ENCODE data around the gene TGFBRAP1.
"Not testable (repeated sequence)": the region's sequence is repeated elsewhere in the genome, so short reads cannot be mapped to it uniquely, and the experiment has no call there.

The TGFBRAP1 gene

GRCh38 chr2:105344704-105345345, 15.3 kb upstream of the TGFBRAP1 start:
- no peak for DNase-seq

- no peak for DNase-seq
Measured at GRCh38 chr2:105339414-105339813, 9.9 kb upstream of the TGFBRAP1 start.

GRCh38 chr2:105338020-105338385, 8.5 kb upstream of the TGFBRAP1 start:
- no peak for DNase-seq

- DNase-seq, result peak; percentile 88
Measured at GRCh38 chr2:105337122-105338019, 7.8 kb upstream of the TGFBRAP1 start, which contains the start of gene C2orf49. TSS of gene C2orf49 (plus strand) at chr2:105337540. CDS start at chr2:105337588, 48 bp downstream.

- no peak for DNase-seq
Measured at GRCh38 chr2:105336786-105337121, 7.2 kb upstream of the TGFBRAP1 start.

GRCh38 chr2:105335469-105335868, 5.9 kb upstream of the TGFBRAP1 start:
- no peak for DNase-seq

GRCh38 chr2:105334211-105334610, 4.7 kb upstream of the TGFBRAP1 start:
- no peak for DNase-seq

GRCh38 chr2:105330681-105331375, 1.3 kb upstream of the TGFBRAP1 start:
- no peak for DNase-seq

- no peak for DNase-seq
Measured at GRCh38 chr2:105329197-105329554, 359 bp downstream of the TGFBRAP1 start.

GRCh38 chr2:105328281-105329196, 996 bp downstream of the TGFBRAP1 start:
- DNase-seq, result peak; percentile 24

GRCh38 chr2:105327690-105328089, 1.8 kb downstream of the TGFBRAP1 start:
- no peak for DNase-seq

- DNase-seq, result not testable (repeated sequence)
Measured at GRCh38 chr2:105327271-105327670, 2.3 kb downstream of the TGFBRAP1 start.

GRCh38 chr2:105325389-105325963, 4.1 kb downstream of the TGFBRAP1 start:
- no peak for DNase-seq

- DNase-seq, result no peak
Measured at GRCh38 chr2:105324732-105325131, 4.8 kb downstream of the TGFBRAP1 start.

- DNase-seq, result no peak
Measured at GRCh38 chr2:105324101-105324500, 5.4 kb downstream of the TGFBRAP1 start.

GRCh38 chr2:105323111-105323510, 6.4 kb downstream of the TGFBRAP1 start:
- no peak for DNase-seq

- no peak for DNase-seq
Measured at GRCh38 chr2:105321875-105322646, 7.5 kb downstream of the TGFBRAP1 start.

- no peak for DNase-seq
Measured at GRCh38 chr2:105320651-105321215, 8.8 kb downstream of the TGFBRAP1 start.

- no peak for DNase-seq
Measured at GRCh38 chr2:105317937-105318336, 11.6 kb downstream of the TGFBRAP1 start.

- DNase-seq, result no peak
Measured at GRCh38 chr2:105315314-105315713, 14.2 kb downstream of the TGFBRAP1 start.

- DNase-seq, result no peak
Measured at GRCh38 chr2:105313877-105314276, 15.7 kb downstream of the TGFBRAP1 start.

Data from CD4-positive, alpha-beta T cell treated with Interleukin-6 for 4 hours (primary cell).